Fibroblast of skin of right quadriceps (primary cell): ENCODE data around the gene SIGLEC6.
"Not testable (repeated sequence)": the region's sequence is repeated elsewhere in the genome, so short reads cannot be mapped to it uniquely, and the experiment has no call there.

Experiments
- DNase-seq: peaks from one replicate; pipeline ENCODE4 v3.0.0-alpha.2; 2013

The SIGLEC6 gene

DNA sequence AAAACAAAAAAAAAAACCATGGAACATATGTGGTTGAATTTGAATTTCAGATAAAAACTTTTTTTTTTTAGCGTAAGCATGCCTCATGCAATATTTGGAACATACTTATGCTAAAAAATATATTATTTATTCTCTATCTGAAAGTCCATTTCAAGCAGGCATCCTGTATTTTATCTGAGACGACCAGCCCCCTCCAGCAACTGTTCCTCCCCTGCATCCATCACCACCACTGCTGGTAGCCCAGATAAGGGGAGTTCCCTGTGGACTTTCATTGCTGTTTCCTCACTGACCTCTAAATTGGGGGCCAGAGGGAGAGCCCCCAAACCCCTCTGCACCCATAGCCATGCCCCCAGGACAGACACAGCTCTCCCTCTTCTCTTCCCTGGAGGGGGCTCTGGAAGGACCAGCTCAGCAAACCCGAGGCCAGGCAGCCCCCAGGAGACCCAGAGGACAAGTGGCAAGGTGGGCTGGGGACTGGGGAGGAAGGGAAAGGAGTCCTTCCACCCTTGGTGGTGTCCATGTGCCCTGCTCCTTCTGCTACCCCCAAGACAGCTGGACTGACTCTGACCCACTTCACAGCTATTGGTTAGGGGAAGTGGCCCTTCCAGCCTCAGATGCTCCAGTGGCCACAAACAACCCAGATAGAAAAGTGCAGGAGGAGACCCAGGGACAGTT lies 23.3 kb downstream of the SIGLEC6 start:
- no peak for DNase-seq

DNA sequence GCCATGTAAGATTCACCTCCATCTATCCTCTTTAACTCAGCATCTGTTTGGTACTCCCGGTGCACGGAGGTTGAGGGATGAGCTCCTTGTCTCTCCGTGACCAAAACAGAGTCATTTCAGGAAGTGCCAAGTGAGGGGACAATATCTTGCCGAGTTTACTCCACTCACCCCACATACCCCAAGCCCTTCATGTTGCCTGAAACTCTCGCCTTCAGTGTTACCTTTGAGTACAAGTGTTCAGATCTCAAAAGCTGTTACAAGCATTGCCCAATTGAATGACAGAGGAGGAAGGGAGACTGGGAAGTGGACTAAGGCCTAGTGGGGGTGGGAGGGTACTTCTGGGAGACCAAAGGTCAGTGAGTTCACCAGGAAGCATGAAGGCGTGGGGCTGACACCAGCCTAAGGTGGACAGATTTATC lies 23.8 kb downstream of the SIGLEC6 start:
- no peak for DNase-seq

DNA sequence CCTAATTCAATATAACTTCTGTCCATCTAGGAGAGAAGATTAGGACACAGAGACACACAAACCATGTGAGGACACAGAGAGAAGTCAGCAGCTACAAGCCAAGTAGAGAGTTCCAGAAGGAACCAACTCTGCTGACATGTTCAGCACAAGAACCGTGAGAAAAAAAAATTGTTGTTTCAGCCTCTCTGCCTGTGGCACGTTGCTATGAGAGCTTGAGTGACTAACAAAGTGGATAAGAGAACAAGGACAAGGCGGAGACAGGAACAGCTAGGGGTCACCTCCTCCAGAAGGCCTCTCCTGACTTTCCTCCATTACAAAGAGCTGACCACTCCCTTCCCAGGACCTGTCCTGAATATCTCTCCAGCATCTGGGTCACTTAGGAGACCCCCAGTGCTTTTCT lies 24.3 kb downstream of the SIGLEC6 start:
- DNase-seq: no peak

DNA sequence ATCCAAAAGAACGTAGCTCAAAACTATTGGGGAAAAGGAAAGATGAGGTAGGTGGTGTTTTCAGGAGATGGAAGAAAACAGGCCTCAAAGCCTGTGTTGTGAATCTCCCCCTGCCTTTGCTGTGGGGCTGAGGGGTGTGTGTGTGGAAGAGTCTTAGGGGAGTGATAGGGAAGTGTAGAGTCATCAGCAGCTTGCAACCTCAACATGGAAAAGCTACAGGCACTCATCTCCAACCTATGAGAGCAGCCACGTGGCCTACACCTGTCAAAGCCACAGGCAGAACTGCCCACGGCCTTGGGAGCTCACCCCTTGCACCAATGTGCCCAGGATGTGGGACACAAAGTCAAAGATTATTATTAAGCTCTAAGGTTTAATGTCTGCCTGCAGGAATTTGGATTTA lies 25.6 kb downstream of the SIGLEC6 start:
- DNase-seq: no peak

DNA sequence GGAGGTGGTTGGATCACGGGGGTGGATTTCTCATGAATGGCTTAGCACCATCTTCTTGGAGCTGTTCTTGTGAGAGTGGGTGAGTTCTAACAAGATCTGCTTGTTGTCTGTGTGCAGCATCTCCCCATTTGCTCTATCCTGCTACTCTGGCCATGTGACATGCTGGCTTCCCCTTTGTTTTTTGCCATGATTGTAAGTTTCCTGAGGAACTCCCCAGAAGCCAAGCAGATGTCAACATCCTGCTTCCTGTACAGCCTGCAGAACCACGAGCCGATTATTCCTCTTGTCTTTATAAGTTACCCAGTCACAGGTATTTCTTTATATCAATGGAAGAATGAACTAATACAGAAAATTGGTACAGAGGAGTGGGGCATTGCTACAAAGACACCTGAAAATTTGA lies 27.6 kb downstream of the SIGLEC6 start:
- no peak for DNase-seq

DNA sequence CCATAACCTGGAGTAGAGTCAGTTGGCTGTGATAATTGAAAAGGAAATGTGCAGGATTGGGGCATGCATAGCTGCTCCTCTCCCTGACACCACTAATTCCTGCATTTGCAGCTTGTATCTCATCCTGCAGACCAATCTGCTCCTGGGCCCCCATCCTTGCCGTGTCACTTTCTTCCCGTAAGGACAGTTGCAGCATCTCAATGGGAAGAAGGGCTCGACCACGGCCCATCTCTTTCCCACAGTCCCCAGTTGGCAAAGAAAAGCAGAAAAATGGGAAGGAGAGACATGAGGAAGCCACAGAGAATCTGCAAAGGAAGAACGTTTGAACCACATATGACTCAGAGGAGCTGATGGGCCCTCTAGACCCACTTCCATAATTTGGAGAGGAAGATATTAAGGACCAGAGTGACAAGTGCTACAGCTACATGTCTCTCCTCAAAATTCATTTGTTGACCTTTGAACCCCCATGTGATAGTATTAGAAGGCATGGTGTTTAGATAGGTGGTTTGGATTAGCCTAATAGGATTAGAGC lies 28.1 kb downstream of the SIGLEC6 start:
- no peak for DNase-seq

DNA sequence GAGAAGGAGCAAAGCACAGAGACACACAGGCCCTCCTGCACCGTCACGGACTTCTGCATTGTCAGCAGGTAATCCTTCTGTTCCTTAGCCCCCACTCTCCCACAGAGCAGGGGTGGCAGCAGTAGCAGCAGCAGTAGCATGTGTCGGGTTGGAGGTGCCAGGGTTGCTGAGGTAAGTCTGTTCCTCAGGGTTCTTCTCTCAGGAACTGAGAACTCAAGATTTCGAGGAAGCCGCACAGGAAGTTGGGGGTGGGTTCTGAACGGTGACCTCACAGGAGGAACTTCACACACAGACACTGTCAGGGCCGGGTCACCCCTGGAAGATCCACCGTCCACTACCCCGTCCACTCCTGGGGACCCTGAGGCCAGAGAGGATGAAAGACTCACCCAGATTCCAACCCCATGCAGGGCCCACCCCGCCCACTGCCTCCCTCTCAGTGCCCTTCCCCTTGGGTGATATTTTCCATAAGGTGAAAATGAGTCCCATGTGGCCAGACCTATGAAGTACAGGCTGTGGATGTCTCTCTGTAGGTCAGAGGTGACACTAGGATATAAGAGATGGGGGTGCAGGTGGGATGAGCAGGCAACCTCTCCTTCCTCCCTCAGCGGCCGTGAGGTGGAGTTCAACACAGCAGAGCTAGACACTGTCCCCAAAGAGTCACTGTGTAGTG lies 29.7 kb downstream of the SIGLEC6 start, which contains the start of gene SIGLEC12:
TSS of gene SIGLEC12 (minus strand) at position 207 of the 670 bp plus-strand sequence. CDS start at position 140, 67 bp downstream.
- DNase-seq: no peak

DNA sequence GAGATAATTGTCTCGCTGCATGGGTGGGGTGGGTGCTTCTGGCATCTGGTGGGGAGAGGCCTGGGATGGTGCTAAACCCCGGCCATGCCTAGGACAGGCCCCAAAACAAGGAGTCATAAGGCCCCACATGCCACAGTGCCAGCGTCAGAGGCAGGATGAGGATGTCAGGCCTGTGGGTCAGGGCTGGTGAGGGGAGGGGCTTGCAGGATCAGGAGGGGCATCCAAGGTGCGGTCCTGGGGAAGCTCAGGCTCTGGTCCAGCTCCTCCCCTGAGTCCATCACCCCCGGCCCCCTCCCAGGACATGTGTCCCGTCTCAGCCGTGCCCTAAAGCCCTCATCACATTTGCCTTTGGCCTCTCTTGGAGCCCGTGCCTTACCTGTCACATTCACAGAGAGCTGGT lies 30.5 kb downstream of the SIGLEC6 start:
- DNase-seq: not testable (repeated sequence)

DNA sequence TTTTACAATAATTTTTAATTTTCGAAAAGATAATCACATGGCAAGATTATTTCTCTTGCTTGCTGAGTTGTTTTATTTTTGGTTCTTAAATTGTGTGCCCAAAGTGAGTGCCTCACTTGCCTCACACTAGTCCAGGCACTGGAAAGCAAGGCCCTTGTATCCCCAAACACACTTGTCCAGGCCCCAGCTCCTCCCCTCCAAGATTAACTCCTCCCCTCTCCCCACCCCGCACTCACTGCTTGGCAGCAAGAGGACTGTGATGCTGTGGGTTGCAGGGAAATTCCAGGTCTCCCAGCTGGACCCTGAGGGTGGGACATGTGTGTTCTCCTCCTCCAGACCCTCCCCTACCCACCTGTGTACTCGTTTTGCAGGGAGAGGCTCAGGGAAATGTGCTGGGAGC lies 33.8 kb downstream of the SIGLEC6 start:
- DNase-seq: no peak

DNA sequence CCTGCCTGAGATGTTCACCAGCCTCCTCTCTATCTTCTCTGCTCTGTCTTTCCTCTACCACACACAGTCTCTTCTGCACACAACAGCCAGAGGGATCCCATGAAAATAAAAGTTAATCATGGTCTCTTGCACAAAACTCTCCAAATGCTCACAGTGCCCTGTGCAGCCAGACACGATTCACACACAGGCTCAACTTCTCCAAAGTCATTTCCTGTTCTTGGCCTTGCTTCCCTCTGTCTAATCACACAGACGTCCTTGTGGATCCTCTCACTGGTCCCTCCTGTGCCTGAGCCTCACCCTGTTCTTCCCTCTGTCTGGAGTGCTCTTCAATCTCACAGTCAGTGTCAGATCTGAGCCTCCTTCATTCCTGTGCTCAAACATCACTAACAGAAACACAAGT lies 37.7 kb downstream of the SIGLEC6 start:
- no peak for DNase-seq

DNA sequence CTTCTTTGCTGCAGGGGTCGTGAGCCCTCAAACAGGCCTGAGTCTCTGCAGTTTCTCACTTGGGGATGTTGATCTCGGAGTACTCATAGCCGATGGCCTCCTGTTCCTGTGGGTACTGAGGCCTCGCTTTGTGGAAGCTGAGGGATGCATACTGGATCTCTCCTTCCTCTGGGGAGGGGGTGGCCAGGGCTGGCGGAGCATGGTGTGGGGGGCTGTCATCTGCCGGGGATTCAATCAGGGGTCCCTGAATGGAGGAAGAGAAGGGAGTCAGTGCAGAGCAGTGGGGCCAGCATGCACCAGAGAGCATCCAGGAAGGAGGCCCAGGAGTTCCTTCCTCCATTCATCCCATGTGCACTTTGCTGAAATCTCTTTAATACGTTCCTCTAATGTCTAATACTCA lies 39.9 kb downstream of the SIGLEC6 start:
- no peak for DNase-seq

DNA sequence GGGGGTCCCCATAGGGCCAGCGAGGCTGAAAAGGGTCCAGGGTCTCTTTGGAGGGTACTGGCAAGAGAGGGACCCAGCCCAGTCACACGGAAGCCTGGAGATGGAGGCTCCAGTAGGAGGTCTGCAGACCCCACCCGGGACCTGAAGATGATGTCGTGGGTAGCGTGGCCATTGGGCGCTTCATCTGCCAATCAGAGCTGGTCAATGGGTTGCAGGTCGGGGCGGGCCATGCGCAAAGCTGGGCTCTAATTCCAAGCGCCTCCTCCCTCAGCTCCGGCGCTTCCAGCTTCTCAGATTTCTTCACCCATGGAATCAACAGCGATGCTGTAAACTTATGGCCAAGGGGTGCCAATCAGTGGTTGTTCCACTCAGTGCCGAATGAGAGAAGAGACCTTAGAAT lies 40.8 kb downstream of the SIGLEC6 start:
- no peak for DNase-seq

DNA sequence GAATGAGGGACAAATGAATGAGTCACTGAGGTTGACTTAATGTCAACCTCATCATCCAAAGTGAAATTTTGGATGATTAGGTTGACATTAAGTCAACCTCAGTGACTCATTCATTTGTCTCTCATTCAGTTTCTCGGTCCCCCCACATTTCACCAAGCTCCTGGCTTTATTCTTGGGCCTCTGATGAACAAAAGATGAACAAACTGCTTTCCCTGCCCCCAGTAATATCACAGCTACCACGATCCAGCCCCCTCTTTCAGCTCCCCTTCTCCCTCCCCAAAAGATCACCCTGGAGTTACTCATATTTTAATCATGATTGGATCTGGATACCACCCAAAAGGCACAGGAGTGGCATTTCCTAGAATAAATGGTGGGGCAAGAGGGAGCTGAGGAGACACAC lies 42.4 kb downstream of the SIGLEC6 start:
- DNase-seq: no peak

DNA sequence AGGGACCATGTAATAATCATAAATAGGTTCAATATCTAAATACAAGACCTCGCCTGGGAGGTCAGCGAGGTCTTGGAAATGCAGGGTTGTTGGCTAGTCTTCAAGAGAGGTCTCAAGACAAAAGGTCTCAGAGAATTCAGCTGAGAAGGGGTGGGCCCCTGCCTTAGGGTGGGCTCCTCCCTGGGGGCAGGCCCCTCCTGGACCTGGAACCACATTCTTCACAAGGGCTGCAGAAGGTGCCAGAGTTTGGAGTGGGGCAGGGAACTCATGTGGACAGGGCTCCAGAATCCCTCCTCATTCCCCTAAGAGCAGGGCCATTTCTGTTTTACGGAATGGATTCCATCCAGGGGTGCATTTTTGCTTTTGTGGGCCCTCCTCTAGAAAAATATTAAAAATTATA lies 43.0 kb downstream of the SIGLEC6 start:
- DNase-seq: no peak

DNA sequence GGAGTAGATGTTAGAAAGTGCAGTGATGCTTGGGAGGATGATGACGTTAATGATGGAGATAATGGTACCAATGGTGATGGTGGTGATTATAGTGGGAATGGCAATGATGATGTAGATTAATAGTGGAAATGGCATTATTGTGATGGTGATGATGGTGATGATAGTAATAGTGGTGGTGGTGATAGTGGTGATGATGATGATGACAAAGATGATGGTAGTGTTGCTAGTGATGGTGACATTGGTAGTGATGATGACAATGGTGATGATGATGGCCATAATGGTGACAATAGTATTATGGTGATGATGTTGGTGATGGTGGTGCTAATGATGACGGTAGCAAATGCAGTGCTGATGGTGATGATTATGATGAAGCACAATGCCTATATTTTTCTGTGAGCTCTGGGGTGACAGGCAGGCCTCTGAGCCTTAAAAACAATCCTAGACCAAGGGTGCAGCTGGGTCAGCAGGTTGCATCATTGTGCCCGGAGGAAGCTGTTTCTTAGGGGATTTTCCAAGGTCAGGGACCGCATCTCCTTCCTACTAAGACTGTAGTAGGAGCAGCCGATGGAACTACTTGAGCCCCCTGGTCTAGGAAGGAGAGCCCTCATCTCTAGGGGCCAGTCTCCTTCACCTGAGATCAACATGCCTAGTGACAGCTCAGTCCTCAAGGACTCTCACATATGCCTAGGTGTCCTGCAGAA lies 45.4 kb downstream of the SIGLEC6 start:
- DNase-seq: no peak

DNA sequence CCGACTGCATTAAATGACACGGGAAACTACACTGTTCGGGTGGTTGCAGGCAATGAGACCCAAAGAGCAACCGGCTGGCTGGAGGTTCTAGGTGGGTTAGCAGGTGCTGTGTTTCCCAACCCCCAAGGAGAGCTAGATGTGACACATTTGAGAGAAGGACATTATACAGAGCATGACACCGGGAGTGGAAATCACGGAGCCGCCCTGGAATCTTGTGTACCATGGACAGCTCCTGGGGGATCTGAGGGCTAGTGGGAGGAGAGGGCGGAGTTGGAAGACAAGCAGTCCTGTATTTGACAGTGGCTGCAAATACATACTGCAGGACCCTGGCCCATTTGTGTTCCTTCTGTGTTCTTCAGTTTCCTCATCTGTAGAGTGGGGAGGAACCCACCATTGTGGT lies 50.9 kb downstream of the SIGLEC6 start:
- DNase-seq: no peak

DNA sequence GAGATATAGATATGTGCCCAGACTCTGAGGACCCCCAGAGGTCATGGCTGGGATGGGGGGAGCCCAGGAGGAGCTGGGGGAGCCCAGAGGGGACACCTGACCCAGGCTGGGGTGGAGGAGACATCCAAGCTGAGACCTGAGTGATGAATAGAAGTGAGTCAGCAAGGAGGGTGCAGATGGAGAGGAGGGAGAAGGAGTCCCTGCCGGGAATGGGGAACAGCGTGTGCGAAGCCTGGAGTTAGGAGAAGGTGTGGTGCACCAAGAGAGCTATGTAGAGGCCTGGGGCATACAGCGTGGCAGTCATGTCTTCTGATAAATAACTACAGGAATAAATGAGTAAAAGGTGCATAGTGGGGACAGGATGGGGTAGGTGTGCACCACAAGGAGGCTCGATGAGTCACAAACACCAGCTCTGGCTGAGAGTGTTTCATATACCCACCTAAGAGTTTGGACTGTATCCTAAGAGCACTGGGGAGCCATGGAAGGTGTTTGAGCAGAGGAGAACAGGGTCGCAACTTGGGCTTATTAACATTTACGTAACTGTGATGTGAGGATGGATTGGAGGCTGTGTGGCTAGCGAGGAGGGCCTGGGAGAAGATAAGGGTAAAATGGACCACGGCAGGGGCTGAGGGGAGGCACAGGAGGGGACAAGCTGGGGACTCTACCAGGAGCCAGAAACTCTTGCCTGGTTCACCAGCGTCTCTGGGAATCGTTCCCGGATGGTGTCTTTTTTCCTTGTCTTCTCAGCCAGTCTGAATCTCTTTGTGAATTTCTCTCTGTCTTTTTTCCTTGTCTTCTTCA lies 51.7 kb downstream of the SIGLEC6 start:
- DNase-seq: no peak

DNA sequence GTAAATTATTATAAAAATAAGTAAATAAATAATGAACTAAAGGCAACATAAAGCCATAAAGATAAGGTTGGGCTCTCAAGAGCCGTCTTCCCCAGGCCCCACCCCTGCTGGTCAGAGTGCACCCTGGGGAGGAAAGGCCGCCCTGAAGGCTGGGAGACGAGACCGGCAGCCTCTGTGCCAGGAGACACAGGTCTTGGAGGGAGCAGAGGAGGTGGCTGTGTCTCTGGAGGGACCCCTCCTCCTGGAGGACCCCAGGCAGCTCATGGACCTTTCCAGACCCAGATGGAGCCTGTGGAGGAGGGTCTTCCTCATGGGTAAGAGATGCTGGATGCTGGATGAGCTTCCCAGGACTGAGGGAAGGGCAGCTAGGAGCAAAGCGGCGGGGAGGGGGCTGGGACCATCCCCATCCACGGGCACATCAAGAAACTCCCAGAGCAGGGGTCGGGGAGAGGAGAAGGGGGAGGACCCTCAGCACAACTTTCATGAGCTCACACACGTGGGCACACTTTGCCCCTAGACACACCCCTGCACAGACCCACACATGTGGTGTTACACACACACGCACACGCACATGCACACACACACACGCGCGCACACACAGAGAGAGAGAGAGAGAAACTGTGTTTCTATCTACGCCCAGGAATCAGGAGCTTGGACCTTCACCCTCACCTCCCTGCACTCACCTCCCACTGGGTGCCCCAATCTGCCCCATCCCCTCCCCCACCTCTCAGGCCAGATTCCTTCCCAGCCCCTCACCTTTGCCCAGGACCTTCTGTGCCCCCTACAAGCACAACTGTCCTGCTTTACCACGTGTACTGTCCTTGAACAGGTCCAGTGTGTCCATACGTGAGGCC lies 52.9 kb downstream of the SIGLEC6 start, which contains the start of gene CEACAM18:
TSS of gene CEACAM18 (plus strand) at position 159 of the 854 bp plus-strand sequence.
- DNase-seq: no peak

DNA sequence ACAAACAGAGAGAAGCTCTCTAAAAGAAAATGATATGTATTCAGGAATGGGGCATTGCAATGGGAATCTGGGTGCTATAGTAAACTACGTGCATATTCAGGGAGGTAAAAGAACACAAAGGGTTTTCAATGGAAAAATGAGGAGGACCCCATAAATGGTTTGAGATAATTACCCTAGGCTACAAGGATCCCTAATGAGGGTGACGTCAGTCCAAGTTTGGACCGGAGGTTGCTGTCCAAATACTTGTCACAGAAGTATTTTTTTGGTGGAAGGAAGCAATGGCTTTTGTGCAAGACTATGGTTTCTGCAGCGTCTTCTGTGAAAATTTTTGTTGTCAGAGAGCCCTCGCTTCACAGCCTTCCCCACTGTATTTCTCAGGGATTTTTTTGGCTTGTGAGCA lies 54.1 kb downstream of the SIGLEC6 start:
- DNase-seq: no peak

DNA sequence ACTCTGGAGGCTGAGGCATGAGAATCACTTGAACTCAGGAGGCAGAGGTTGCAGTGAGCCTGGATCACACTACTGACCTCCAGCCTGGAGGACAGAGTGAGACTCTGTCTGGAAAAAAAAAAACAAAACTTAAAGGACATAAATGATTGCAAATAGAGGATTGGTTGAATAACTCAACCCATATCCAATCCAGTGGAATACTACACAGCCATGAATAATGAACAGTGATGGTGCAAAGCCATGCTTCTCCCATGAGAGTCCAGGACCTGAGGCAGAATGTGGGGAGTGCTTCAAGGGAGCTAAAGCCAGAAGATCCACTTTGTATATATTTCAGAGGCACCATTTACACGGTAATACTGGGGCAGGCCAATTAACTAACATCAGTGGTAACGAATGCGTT lies 55.3 kb downstream of the SIGLEC6 start:
- no peak for DNase-seq

DNA sequence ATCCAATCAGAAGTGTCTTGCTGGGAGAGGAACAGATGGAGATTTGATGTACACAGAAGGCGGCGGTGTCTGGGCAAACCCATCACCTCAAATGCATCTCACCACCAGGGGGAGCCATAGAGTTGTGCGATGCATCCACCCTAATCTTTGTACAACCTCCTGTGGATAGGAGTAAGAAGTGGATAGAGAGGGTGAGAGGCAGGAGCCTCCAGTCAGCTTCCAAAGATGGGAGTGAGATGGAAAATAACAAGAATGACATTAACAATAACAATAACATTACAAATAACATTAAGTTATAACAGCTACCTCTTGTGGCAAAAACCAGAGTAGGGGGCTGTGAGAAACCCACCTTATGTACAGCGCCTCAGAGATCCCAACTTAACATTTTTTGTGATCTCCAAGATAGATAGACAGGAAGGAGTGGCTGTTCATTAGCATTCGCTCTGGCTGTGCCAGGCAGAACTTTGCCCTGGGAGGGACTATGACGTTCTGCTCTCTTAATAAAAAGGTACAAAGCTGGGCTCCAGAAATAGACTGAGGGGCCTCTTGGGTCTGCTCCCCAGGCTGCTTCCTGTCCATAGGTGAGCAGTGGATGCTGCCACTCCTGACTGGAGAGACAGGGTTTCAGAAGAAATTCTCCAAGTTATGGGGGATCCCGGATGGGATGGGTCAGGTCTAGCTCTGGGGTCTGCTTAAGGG lies 58.3 kb downstream of the SIGLEC6 start:
- DNase-seq: peak; percentile 45
